H9 (cell line): ENCODE measurements around the gene RIT2. TPM values are rescaled to one million over a fixed set of nuclear protein-coding genes. Genes with fewer than 3 reads are reported as not detected.

ENCODE experiments used
- DNase-seq: peaks from one replicate; pipeline ENCODE4 v3.0.0-alpha.2; 2017
- H2AFZ ChIP-seq: one replicate; pipeline ENCODE4 v1.6.1; 2013; ENCODE audit warnings: mild to moderate bottlenecking, low read length, control low read depth, moderate library complexity
- H2AK5ac ChIP-seq: 2 replicates; pipeline ENCODE4 v1.6.1; 2013; ENCODE audit warnings: low read length, control low read depth, mixed read lengths; ENCODE audit not compliant: insufficient read length
- H2BK120ac ChIP-seq: one replicate; pipeline ENCODE4 v1.6.1; 2013; ENCODE audit warnings: low read depth, mild to moderate bottlenecking, low read length, control low read depth, inconsistent platforms; ENCODE audit not compliant: poor library complexity, severe bottlenecking
- H2BK12ac ChIP-seq: 2 replicates; pipeline ENCODE4 v1.6.1; 2013; ENCODE audit warnings: low read length, control low read depth, mixed read lengths, low read depth; ENCODE audit not compliant: insufficient read length
- H2BK15ac ChIP-seq: 2 replicates; pipeline ENCODE4 v1.6.1; 2013; ENCODE audit warnings: low read depth, low read length, control low read depth
- H2BK20ac ChIP-seq: one replicate; pipeline ENCODE4 v1.6.1; 2013; ENCODE audit warnings: low read depth, mild to moderate bottlenecking, low read length, control low read depth, inconsistent platforms; ENCODE audit not compliant: poor library complexity, severe bottlenecking
- H2BK5ac ChIP-seq: 2 replicates; pipeline ENCODE4 v1.6.1; 2013; ENCODE audit warnings: low read length, control low read depth, mixed read lengths; ENCODE audit not compliant: insufficient read length
- H3K14ac ChIP-seq: 2 replicates; pipeline ENCODE4 v1.6.1; 2013; ENCODE audit warnings: low read length, control low read depth; ENCODE audit not compliant: insufficient read depth
- H3K18ac ChIP-seq: 2 replicates; pipeline ENCODE4 v1.6.1; 2013; ENCODE audit warnings: low read depth, mild to moderate bottlenecking, mixed read lengths, low read length, control low read depth; ENCODE audit not compliant: insufficient read length
- H3K23ac ChIP-seq: 2 replicates; pipeline ENCODE4 v1.6.1; 2013; ENCODE audit warnings: low read length, control low read depth, mixed read lengths, low read depth; ENCODE audit not compliant: insufficient read length
- H3K23me2 ChIP-seq: 2 replicates; pipeline ENCODE4 v1.6.1; 2013; ENCODE audit warnings: low read depth, mild to moderate bottlenecking, mixed read lengths, low read length, control low read depth; ENCODE audit not compliant: insufficient read length, poor library complexity, severe bottlenecking
- H3K27ac ChIP-seq: 2 replicates; pipeline ENCODE4 v1.5.1; 2013; ENCODE audit warnings: low read length, control low read depth, mixed read lengths, low read depth; ENCODE audit not compliant: insufficient read length
- H3K27me3 ChIP-seq: 2 replicates; pipeline ENCODE4 v1.6.1; 2013; ENCODE audit warnings: low read length, control low read depth, inconsistent platforms; ENCODE audit not compliant: insufficient read depth
- H3K4ac ChIP-seq: 2 replicates; pipeline ENCODE4 v1.6.1; 2013; ENCODE audit warnings: low read depth, mild to moderate bottlenecking, control low read depth, inconsistent platforms, low read length, moderate library complexity
- H3K4me1 ChIP-seq: 2 replicates; pipeline ENCODE4 v1.6.1; 2013; ENCODE audit warnings: low read length, control low read depth, inconsistent platforms; ENCODE audit not compliant: insufficient read depth
- H3K4me2 ChIP-seq: 2 replicates; pipeline ENCODE4 v1.6.1; 2013; ENCODE audit warnings: low read length, control low read depth, mixed read lengths; ENCODE audit not compliant: insufficient read length, insufficient read depth
- H3K56ac ChIP-seq: 2 replicates; pipeline ENCODE4 v1.6.1; 2013; ENCODE audit warnings: low read depth, mild to moderate bottlenecking, mixed read lengths, low read length, control low read depth; ENCODE audit not compliant: insufficient read length
- H3K79me1 ChIP-seq: 2 replicates; pipeline ENCODE4 v1.6.1; 2013; ENCODE audit warnings: low read depth, mild to moderate bottlenecking, moderate library complexity, low read length, control low read depth, inconsistent platforms; ENCODE audit not compliant: insufficient read depth, poor library complexity, severe bottlenecking
- H3K79me2 ChIP-seq: 2 replicates; pipeline ENCODE4 v1.6.1; 2013; ENCODE audit warnings: low read length, control low read depth, inconsistent platforms; ENCODE audit not compliant: insufficient read depth
- H3K9ac ChIP-seq: 2 replicates; pipeline ENCODE4 v1.6.1; 2013; ENCODE audit warnings: low read length, control low read depth, mixed read lengths; ENCODE audit not compliant: insufficient read length; ENCODE audit errors: extremely low read depth
- H3K9me3 ChIP-seq: one replicate; pipeline ENCODE4 v1.6.1; 2013; ENCODE audit warnings: low read depth, low read length, inconsistent platforms; ENCODE audit not compliant: control insufficient read depth
- H3T11ph ChIP-seq: one replicate; pipeline ENCODE4 v1.6.1; 2013; ENCODE audit warnings: mild to moderate bottlenecking, low read length, control low read depth, inconsistent platforms
- H4K20me1 ChIP-seq: one replicate; pipeline ENCODE4 v1.6.1; 2013; ENCODE audit not compliant: control insufficient read depth, insufficient read length, insufficient read depth
- H4K5ac ChIP-seq: 2 replicates; pipeline ENCODE4 v1.6.1; 2013; ENCODE audit warnings: low read depth, mild to moderate bottlenecking, mixed read lengths, low read length, control low read depth; ENCODE audit not compliant: insufficient read length
- H4K8ac ChIP-seq: replicated peaks from 2 replicates; pipeline ENCODE4 v1.6.1; 2013; ENCODE audit warnings: low read length, control low read depth, mixed read lengths, low read depth; ENCODE audit not compliant: insufficient read length
- H4K91ac ChIP-seq: 2 replicates; pipeline ENCODE4 v1.6.1; 2013; ENCODE audit warnings: low read depth, mild to moderate bottlenecking, moderate library complexity, mixed read lengths, low read length, control low read depth; ENCODE audit not compliant: insufficient read length
- H3K27ac Mint-ChIP-seq, 3 experiments: 2 replicates in 2 of 3; 3 replicates in 1 of 3; pipeline ENCODE4 v1.8.0; 2020 to 2021; ENCODE audit warnings: mixed read lengths in 3 of 3, mild to moderate bottlenecking in 1 of 3, moderate library complexity in 1 of 3
- H3K27me3 Mint-ChIP-seq: 2 replicates; pipeline ENCODE4 v1.8.0; 2021; ENCODE audit warnings: low read depth, mild to moderate bottlenecking, moderate library complexity, mixed read lengths
- H3K36me3 Mint-ChIP-seq, 3 experiments: 2 replicates in 2 of 3; 3 replicates in 1 of 3; pipeline ENCODE4 v1.8.0; 2020 to 2021; ENCODE audit warnings: low read depth in 3 of 3, mixed read lengths in 3 of 3; ENCODE audit not compliant: insufficient read depth in 1 of 3
- H3K4me1 Mint-ChIP-seq, 2 experiments: 2 replicates each; pipeline ENCODE4 v1.8.0; 2020; ENCODE audit warnings: mixed read lengths in 2 of 2
- H3K4me3 Mint-ChIP-seq, 2 experiments: 2 replicates in 1 of 2; 3 replicates in 1 of 2; pipeline ENCODE4 v1.8.0; 2020 to 2021; ENCODE audit warnings: mild to moderate bottlenecking in 2 of 2, mixed read lengths in 2 of 2, moderate library complexity in 1 of 2
- H3K9me3 Mint-ChIP-seq, 2 experiments: 2 replicates in 1 of 2; 3 replicates in 1 of 2; pipeline ENCODE4 v1.8.0; 2020; ENCODE audit warnings: mild to moderate bottlenecking in 2 of 2, mixed read lengths in 2 of 2, moderate library complexity in 1 of 2
- CTCF ChIP-seq: fragments of 200-600 bp; sonication (generic); conservative IDR thresholded peaks from 3 replicates; pipeline ENCODE4 v1.8.0; 2021; ENCODE audit warnings: antibody characterized with exemption, mild to moderate bottlenecking
- total RNA-seq: library from RNA; stranded (reverse); gene quantifications from 2 replicates; pipeline ENCODE4 v1.2.1, GENCODE V29; 2021

The RIT2 gene
- total RNA-seq, 1 experiment from 2014 or later = 1.2 TPM

DNA sequence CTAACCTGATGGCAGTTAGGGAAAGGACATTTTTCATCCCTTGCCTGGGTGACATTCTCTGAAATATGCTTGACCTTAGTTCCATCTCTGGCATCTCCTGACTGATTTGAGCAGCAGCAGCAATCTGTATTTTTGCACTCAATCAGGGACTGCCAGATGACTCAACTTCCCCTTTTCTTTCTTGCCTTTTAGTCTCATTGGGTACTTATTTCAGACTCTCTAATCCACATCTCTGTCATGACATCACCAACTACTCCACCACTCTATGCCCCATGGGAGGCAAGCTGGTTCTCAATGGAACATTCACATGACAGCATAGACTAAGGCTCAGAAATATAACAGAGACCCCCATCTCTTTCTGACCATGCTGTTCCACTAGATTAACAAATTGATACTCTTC is 254.2 kb downstream of the RIT2 start:
- no peak overlapping the region for H3K56ac ChIP-seq
- no peaks in the 10 kb centered on the region for H3K4me1 Mint-ChIP-seq
- no peak overlapping the region for H2BK15ac ChIP-seq
- H3K27ac ChIP-seq = no peak overlapping the region
- H3K4ac ChIP-seq = no peak overlapping the region
- H3K27ac Mint-ChIP-seq = no peak overlapping the region
- H3K23me2 ChIP-seq = no peaks in the 10 kb centered on the region
- no peak overlapping the region for H2BK20ac ChIP-seq
- H3K9me3 ChIP-seq = no peaks in the 10 kb centered on the region
- no peak overlapping the region for H2AK5ac ChIP-seq
- no peak overlapping the region for H2BK12ac ChIP-seq
- no peaks in the 10 kb centered on the region for H3K79me2 ChIP-seq
- no peak overlapping the region for H3T11ph ChIP-seq
- H4K20me1 ChIP-seq = no peaks in the 10 kb centered on the region
- H3K36me3 Mint-ChIP-seq = no peaks in the 10 kb centered on the region
- H3K4me2 ChIP-seq = no peak overlapping the region
- H3K18ac ChIP-seq = no peak overlapping the region
- no peak overlapping the region for H3K14ac ChIP-seq
- no peak overlapping the region for H2BK120ac ChIP-seq
- H4K91ac ChIP-seq = no peak overlapping the region
- no peak overlapping the region for H3K4me3 Mint-ChIP-seq
- TF ChIP-seq CTCF = no peak
- no peaks in the 10 kb centered on the region for H3K27me3 ChIP-seq
- H4K8ac ChIP-seq = no peak overlapping the region
- H3K79me1 ChIP-seq = no peaks in the 10 kb centered on the region
- no peak overlapping the region for H2AFZ ChIP-seq
- H3K9me3 Mint-ChIP-seq = no peaks in the 10 kb centered on the region
- no peaks in the 10 kb centered on the region for H3K4me1 ChIP-seq
- DNase-seq = no peak
- no peak overlapping the region for H4K5ac ChIP-seq
- H3K23ac ChIP-seq = no peak overlapping the region
- H3K27me3 Mint-ChIP-seq = no peaks in the 10 kb centered on the region
- no peak overlapping the region for H3K9ac ChIP-seq
- H2BK5ac ChIP-seq = no peak overlapping the region
